ENCODE measurements around the gene CTIF.

Gene CTIF

DNA sequence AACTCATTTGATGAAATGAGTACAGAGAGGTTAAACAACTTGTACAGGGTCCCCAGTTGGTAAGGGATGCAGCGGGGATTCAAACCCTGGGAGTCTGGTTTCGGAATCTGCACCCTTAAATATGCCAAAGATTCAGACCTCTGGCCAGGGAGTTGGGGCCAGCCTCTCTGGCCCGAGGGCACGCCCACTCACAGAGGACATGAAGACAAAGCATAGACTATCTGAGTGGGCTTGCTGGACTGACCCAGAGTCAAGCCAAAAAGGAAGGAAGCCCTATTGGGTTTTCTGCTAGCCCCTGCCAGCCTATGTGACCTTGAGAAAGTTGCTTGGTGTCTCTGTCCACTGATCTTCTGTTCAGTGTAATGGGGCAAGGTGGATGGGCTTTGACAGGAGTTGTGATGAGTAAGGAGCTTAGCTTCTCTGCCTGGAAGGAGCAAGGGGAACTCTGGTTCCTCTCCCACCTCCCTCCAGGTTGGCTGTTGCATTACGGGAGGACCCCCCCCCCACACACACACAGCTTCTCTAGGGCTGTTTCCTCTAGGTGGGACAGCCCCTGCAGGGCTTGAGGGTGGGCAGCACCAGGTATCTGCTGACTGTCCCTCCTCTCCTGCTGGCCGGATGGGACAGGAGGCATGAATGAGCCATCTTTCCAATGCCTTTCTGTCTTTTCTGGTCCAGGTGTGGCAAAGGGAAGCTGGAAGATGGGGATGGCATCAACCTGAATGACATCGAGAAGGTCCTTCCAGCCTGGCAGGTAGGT is 131.3 kb downstream of the CTIF start:
- DNase-seq = no peak

DNA sequence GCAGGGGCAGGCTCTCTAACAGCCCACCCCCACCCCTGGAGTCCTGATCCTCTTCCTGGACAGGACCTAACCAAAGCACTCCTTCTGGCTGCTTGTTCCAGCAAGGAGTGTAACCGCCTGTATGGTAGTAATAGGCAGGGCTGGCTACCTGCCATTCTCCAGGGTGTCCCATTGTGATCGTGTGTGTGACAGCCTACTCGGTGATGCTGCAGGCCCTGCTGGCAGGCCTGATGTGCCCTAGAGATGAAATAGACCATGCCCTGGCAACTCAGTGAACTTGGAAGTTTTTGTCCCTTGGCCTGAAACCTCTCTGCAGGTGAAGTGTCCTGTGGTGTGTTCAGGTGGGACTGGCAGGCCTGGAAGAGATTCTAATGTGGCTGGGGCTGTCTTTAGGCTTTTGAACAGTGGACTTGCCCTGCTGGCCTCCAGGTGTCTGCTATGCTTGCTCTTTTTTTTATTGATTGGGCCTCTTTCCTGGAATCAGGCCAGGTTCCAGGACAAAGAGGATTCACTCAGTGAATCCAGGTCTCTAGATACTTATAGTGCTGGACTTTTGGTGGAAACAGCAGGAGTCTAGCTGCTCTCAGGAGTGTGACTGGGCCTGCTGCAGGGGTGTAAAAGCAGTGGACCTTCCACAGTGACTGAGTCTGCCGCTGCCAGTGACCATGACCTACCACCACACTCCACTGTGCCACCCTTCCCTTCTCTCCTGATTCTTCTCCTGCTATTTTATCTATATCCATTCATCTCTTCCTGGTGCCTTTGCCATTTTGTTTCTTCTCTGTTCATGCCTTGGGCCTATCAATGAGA is 132.1 kb downstream of the CTIF start:
- no peak for DNase-seq

- no peak for DNase-seq
Measured at GRCh38 chr18:48671561-48671945, 132.7 kb downstream of the CTIF start.

- DNase-seq = no peak
Measured at GRCh38 chr18:48672671-48673340, 134.0 kb downstream of the CTIF start.

- DNase-seq = no peak
Measured at GRCh38 chr18:48673456-48673852, 134.6 kb downstream of the CTIF start.

DNA sequence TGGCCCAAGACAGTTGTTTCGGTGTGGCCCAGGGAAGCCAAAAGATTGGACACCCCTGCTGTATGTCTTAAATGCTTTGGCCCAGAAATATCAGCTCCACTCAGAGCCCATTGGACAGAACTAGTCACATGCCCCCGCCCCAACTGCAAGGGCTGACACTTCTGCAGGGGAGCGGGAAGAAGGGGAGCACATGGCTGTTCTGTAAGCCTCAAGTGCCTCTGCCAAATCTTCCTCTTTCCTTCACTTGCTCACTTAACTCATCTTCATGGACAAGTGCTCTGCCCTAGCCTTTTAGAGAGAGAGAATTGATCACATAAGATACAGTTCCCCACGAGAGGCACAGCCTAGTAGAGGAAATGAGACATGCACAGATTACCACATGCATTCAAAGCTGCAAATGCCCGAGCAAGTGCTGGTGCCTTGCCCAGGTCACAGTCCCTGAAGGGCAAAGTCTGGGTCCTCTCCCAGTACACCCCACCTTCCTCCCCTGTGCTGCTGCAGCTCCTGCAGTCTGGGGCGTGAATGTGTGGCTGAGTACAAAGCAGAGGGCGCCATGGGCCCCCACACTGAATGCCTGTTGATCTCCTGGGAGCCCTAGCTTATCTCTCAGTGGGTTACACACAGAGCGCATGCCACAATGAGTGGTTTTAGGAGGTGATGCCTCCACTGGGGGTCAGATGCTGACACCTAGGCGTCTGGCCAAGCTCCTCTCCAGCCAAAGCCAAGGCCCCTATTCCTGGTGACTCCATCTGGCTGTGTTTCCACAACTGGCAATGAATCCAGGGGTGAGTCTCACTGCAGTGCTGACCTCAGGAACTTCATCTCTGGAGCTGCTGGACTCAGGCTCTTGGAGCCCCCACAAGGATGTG is 135.3 kb downstream of the CTIF start:
- DNase-seq = no peak

DNA sequence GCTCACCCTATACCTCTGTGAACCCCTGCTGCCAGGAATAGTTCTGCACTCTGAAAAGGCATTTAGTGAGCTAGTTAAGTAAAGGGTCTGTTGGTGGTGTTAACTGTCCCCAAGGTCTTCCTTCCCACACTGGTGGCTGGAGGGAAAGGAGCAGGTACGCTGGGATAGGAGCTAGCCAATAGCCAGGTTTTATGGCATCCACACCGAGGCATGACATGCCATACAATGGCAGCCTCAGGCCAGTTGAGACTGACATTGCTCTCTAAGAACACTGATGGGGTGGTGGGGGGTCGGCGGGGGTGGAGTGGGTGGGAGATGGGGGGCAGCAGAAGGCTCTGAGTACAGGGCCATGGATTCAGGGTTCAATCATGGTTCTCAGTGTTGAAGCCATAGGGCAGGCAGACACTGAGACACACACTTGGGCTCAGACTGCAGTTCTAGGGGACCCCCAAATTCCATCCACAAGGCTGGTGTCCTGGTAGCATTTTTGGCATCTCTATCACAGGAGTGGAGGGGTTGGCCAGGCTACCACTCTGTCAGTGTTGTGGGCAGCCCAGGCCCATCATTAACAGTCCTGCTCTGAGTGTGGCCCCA is 136.0 kb downstream of the CTIF start:
- no peak for DNase-seq

- peak; percentile 10 to 57 for DNase-seq
Measured at GRCh38 chr18:48675352-48675761, 136.5 kb downstream of the CTIF start.

DNA sequence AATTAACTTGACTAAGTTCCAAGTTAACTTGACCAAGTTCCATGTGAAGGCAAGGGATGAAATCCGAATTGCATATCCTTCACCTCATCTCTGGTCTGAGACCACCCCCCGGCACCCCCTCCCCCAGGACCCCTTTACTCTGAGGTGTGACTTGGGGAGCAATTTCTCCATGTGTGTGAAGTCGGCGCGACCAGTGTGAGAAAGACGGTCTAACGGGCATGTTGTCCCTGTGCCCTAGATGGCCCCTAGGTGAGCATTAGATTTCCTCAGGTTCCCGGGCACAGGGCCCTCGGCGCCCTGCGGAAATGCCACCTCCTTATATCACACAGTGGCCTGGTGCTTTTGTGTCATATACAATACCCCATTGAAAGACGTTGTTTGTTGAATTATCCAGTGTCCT is 137.1 kb downstream of the CTIF start:
- no peak for DNase-seq

GRCh38 chr18:48676346-48676745 is 137.5 kb downstream of the CTIF start:
- DNase-seq = no peak

- no peak for DNase-seq
Measured at GRCh38 chr18:48676756-48677368, 138.0 kb downstream of the CTIF start.

GRCh38 chr18:48678237-48679115 is 139.6 kb downstream of the CTIF start:
- no peak for DNase-seq

GRCh38 chr18:48679236-48679635 is 140.4 kb downstream of the CTIF start:
- DNase-seq = no peak

DNA sequence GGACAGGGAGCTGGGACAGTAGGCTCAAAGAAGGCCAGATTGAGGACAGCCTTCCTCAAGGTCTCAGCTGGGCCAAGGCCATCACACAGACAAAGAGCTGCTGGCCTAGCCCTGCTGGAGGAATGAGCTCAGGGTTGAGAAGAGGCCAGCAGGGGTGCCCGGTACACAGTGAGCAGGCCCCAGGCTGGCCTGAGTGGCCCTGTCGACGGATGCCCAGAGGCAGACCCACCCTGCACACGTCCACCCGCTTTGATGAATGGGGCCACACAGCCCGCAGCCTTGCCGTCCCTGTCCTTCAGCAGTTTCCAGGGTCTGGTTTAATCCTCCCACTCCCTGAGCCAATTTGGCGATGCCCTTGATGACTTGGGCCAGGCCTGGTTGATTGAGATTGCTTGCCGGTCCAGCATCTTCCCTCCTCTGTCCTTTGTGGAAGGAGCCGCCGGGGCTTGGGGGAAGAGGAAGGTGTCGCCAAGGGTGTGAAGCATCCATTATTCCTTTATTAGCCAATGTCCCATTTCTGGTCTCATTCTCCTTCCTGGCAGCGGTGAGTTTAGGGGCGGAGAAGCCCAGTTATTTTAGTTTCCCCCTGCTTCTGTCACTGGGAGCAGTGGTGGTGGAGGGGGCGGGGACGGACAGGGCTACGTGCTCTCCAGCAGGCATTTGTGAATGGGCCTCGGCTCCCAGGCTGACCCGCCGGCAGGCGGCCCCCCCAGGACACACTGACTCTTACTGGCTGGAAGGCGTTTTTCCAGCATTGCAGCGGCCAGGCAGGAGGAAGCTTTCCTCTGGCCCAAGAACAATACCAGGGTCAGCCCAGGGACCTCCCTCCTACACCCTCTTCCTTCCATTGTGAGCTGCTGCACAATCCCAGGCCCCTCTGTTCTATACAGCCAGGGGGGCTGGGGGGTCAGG is 141.8 kb downstream of the CTIF start:
- DNase-seq = no peak

- DNase-seq = no peak
Measured at GRCh38 chr18:48682768-48683167, 143.9 kb downstream of the CTIF start.

DNA sequence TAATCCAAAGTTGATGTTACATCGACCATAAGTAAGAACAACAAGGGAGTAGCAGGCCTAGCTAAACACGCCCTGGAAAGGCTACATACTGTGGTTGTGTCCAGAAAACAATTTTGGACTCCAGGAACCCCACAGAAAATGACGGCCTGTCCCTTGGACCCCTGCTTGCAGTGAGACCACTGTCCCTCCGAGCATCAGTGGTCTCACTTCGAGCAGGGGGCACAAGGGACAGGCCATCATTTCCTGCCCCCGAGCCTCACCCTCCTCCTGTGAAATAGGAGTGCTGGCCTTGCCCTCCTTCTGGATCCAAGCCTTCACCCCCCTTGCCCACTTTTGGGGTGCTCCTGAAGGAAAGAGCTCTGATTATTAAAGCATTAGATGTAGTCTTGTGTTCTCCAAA is 144.4 kb downstream of the CTIF start:
- no peak for DNase-seq

DNA sequence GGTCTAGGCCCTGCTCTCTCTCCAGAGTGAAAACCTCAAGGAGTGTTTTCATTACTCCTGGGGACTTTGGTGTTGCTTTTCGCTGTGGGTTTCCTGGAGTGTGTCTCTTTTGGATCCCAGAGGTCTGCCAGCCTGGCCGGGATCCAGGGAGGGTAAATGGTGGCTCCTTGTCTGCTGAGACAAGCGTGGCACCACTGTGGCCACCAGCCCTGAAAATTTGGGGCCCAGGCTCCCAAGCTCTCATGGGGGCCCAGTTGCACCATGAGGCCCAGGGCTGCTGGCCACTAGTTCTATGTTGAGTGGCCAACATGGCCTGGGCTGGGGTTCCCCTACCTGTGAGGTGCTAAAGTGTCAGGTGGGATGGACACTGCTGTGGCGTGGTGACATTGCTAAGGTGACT is 144.8 kb downstream of the CTIF start:
- no peak for DNase-seq

DNA sequence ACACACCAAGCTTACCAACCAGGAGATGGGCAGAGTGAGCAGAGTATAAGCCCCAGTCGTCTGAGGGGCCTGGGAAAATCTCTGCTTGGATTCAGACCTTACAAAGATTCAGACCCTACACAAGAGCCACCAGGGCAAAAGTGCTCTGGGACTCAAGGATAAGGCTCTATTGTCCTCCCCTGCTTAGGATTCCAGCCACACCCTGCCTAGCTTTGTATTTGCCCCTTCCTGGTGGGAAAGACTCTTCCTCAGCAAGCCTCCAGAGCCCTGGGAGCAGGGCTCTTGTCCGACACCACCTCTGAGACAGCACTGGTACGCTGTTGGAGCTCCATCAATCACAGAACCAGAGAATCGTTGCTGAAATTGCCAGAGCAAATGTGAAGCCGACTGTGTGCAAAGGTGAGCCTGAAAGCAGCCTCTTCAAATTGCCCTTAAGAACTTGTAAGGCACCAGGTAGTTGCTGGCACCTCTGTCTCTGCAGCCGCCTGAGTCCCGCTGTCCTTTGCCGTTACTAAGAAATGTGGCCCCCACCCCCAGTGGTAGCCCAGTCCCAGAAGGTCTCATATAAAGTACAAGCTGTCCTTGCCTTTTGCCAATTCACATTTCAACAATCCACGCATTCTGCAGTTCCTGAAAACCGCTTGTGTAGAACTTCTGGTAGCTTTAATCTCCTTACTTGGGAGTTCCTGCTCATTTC is 148.7 kb downstream of the CTIF start:
- no peak for DNase-seq

DNA sequence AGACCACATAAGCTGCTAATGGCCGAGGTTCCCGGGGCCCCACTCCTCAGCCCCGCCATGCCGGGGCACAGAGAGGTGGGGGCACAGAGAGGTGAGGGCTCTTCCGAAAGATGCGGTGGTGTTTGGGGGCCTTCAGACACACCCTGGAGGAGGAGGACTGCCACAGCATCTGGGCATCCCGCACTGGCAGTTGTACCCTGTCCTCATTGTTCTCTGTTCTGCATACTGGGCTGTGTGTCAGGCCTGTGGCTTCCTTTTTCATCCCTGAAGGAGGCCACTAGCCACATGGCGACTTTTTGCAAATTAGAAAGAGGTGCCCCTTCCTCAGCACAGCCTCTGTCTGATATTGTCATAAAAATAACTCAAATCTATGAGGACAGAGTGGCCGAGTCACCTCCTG is 150.1 kb downstream of the CTIF start:
- no peak for DNase-seq

All from SW 1271 (cell line).